Mesendoderm (in vitro differentiated cells): ENCODE measurements around the gene NNAT.

Experiments
- DNase-seq: peaks from one replicate; pipeline ENCODE4 v3.0.0; 2013
- H2AK5ac ChIP-seq: 2 replicates; pipeline ENCODE4 v1.6.1; 2013; ENCODE audit warnings: low read length, inconsistent platforms
- H2BK120ac ChIP-seq: 2 replicates; pipeline ENCODE4 v1.6.1; 2013; ENCODE audit warnings: low read depth, mild to moderate bottlenecking, low read length, moderate library complexity, mixed read lengths
- H2BK15ac ChIP-seq: replicated peaks from 2 replicates; pipeline ENCODE4 v1.6.1; 2013; ENCODE audit warnings: low read depth, mild to moderate bottlenecking, moderate library complexity
- H2BK5ac ChIP-seq: 2 replicates; pipeline ENCODE4 v1.6.1; 2013; ENCODE audit warnings: low read length, inconsistent platforms
- H3K18ac ChIP-seq: 2 replicates; pipeline ENCODE4 v1.6.1; 2013; ENCODE audit warnings: mild to moderate bottlenecking, low read length, mixed read lengths
- H3K23ac ChIP-seq: one replicate; pipeline ENCODE4 v1.6.1; 2013; ENCODE audit warnings: low read length
- H3K27ac ChIP-seq: 2 replicates; pipeline ENCODE4 v1.5.1; 2013; ENCODE audit warnings: low read depth, mild to moderate bottlenecking, inconsistent platforms, low read length, moderate library complexity
- H3K27me3 ChIP-seq: 2 replicates; pipeline ENCODE4 v1.6.1; 2013; ENCODE audit warnings: low read length, control low read depth, mild to moderate bottlenecking, inconsistent platforms; ENCODE audit not compliant: insufficient read depth, poor library complexity
- H3K36me3 ChIP-seq: 2 replicates; pipeline ENCODE4 v1.6.1; 2013; ENCODE audit warnings: low read length, inconsistent platforms; ENCODE audit not compliant: control insufficient read depth, insufficient read depth
- H3K4ac ChIP-seq: one replicate; pipeline ENCODE4 v1.6.1; 2013; ENCODE audit warnings: low read depth, mild to moderate bottlenecking, low read length, moderate library complexity
- H3K4me1 ChIP-seq: 2 replicates; pipeline ENCODE4 v1.6.1; 2013; ENCODE audit warnings: low read depth, low read length, inconsistent platforms; ENCODE audit not compliant: control insufficient read depth
- H3K4me2 ChIP-seq: 2 replicates; pipeline ENCODE4 v1.6.1; 2013; ENCODE audit warnings: low read length
- H3K4me3 ChIP-seq: 2 replicates; pipeline ENCODE4 v1.5.1; 2013; ENCODE audit warnings: mild to moderate bottlenecking, low read length
- H3K56ac ChIP-seq: one replicate; pipeline ENCODE4 v1.6.1; 2013; ENCODE audit warnings: low read length
- H3K79me1 ChIP-seq: 2 replicates; pipeline ENCODE4 v1.6.1; 2013; ENCODE audit warnings: low read length, inconsistent platforms
- H3K79me2 ChIP-seq: 2 replicates; pipeline ENCODE4 v1.6.1; 2013; ENCODE audit warnings: mild to moderate bottlenecking, low read length; ENCODE audit not compliant: control insufficient read depth, insufficient read depth
- H3K9ac ChIP-seq: 2 replicates; pipeline ENCODE4 v1.6.1; 2013; ENCODE audit warnings: low read length, inconsistent platforms
- H4K5ac ChIP-seq: one replicate; pipeline ENCODE4 v1.6.1; 2013; ENCODE audit warnings: low read length
- H4K8ac ChIP-seq: one replicate; pipeline ENCODE4 v1.6.1; 2013; ENCODE audit warnings: low read depth, mild to moderate bottlenecking, control low read depth, low read length, moderate library complexity
- WGBS: extraction: QIAGEN DNeasy Blood & Tissue Kit; methylation state at CpG from one replicate; pipeline ENCODE4 v1.1.7; 2013; ENCODE audit warnings: low lambda C conversion rate, missing lambda C conversion rate; ENCODE audit not compliant: insufficient coverage; ENCODE audit errors: extremely low coverage; 5-methylcytosine and 5-hydroxymethylcytosine counted together

Gene NNAT

GRCh38 chr20:37519508-37520418, 1.3 kb upstream of the NNAT start:
- H3K36me3 ChIP-seq: no peaks in the 10 kb centered on the region
- peak overlapping the region; percentile 54 for H3K56ac ChIP-seq
- no peak overlapping the region for H2BK15ac ChIP-seq
- H2AK5ac ChIP-seq: no peak overlapping the region
- peaks cover 71% of the 10 kb centered on the region for H3K79me2 ChIP-seq
- H3K27ac ChIP-seq: no peak overlapping the region
- no peak overlapping the region for H3K4me3 ChIP-seq
- H3K18ac ChIP-seq: no peak overlapping the region
- H3K23ac ChIP-seq: no peak overlapping the region
- peak overlapping the region; percentile 54 for H3K9ac ChIP-seq
- peak overlapping the region; percentile 44 for H4K5ac ChIP-seq
- H3K4me2 ChIP-seq: peak overlapping the region; percentile 45
- peak; percentile 61 for DNase-seq
- no CpG with 5 or more reads among the region's 39 CpGs for WGBS
- H3K79me1 ChIP-seq: peaks cover 48% of the 10 kb centered on the region
- no peak overlapping the region for H2BK5ac ChIP-seq
- H4K8ac ChIP-seq: no peak overlapping the region
- no peak overlapping the region for H2BK120ac ChIP-seq
- peaks cover 8% of the 10 kb centered on the region for H3K4me1 ChIP-seq
- H3K27me3 ChIP-seq: no peaks in the 10 kb centered on the region
- no peak overlapping the region for H3K4ac ChIP-seq

GRCh38 chr20:37520419-37520955, 563 bp upstream of the NNAT start:
- WGBS: no CpG with 5 or more reads among the region's 24 CpGs
- Histone ChIP-seq H3K79me1 (peaks cover 48% of the 10 kb centered on the region), H3K23ac (peak overlapping the region; percentile 6), H2BK15ac (no peak overlapping the region), H3K4me3 (no peak overlapping the region), H3K27ac (no peak overlapping the region), H3K27me3 (no peaks in the 10 kb centered on the region), H4K8ac (no peak overlapping the region), H3K9ac (peak overlapping the region; percentile 54), H3K56ac (peak overlapping the region; percentile 54), H3K18ac (no peak overlapping the region), H2BK120ac (no peak overlapping the region), H3K4me1 (peaks cover 12% of the 10 kb centered on the region), H2BK5ac (no peak overlapping the region), H2AK5ac (no peak overlapping the region), H4K5ac (no peak overlapping the region), H3K4me2 (peak overlapping the region; percentile 45), H3K79me2 (peaks cover 78% of the 10 kb centered on the region), H3K36me3 (no peaks in the 10 kb centered on the region), H3K4ac (no peak overlapping the region)
- DNase-seq: no peak

GRCh38 chr20:37522260-37523011, 1.4 kb downstream of the NNAT start:
- Histone ChIP-seq H3K4me2 (no peak overlapping the region), H2BK5ac (no peak overlapping the region), H3K79me2 (peaks cover 86% of the 10 kb centered on the region), H2AK5ac (no peak overlapping the region), H2BK15ac (no peak overlapping the region), H2BK120ac (no peak overlapping the region), H3K56ac (no peak overlapping the region), H3K36me3 (no peaks in the 10 kb centered on the region), H4K8ac (no peak overlapping the region), H3K4ac (no peak overlapping the region), H3K18ac (no peak overlapping the region), H3K79me1 (peaks cover 48% of the 10 kb centered on the region), H3K4me1 (peaks cover 16% of the 10 kb centered on the region), H3K9ac (no peak overlapping the region), H3K23ac (no peak overlapping the region), H3K27me3 (no peaks in the 10 kb centered on the region), H3K27ac (no peak overlapping the region), H4K5ac (no peak overlapping the region), H3K4me3 (no peak overlapping the region)
- no CpG with 5 or more reads among the region's 36 CpGs for WGBS
- peak; percentile 82 for DNase-seq

- H2BK120ac ChIP-seq: no peak overlapping the region
- no peak overlapping the region for H3K9ac ChIP-seq
- H3K18ac ChIP-seq: no peak overlapping the region
- H3K27ac ChIP-seq: no peak overlapping the region
- H3K36me3 ChIP-seq: no peaks in the 10 kb centered on the region
- peak overlapping the region; percentile 30 for H3K56ac ChIP-seq
- H3K79me1 ChIP-seq: peaks cover 44% of the 10 kb centered on the region
- H2AK5ac ChIP-seq: no peak overlapping the region
- H2BK5ac ChIP-seq: no peak overlapping the region
- no peak overlapping the region for H2BK15ac ChIP-seq
- no peak for DNase-seq
- H3K4ac ChIP-seq: no peak overlapping the region
- no peak overlapping the region for H3K4me2 ChIP-seq
- peaks cover 83% of the 10 kb centered on the region for H3K79me2 ChIP-seq
- WGBS: no CpG with 5 or more reads among the region's 13 CpGs
- no peak overlapping the region for H4K8ac ChIP-seq
- no peak overlapping the region for H4K5ac ChIP-seq
- H3K4me1 ChIP-seq: peaks cover 16% of the 10 kb centered on the region
- H3K27me3 ChIP-seq: no peaks in the 10 kb centered on the region
- H3K4me3 ChIP-seq: no peak overlapping the region
- no peak overlapping the region for H3K23ac ChIP-seq
Observed at GRCh38 chr20:37523012-37523391, 2.0 kb downstream of the NNAT start.

GRCh38 chr20:37523911-37524700, 3.1 kb downstream of the NNAT start:
- Histone ChIP-seq H3K79me1 (peaks cover 37% of the 10 kb centered on the region), H3K4me2 (no peak overlapping the region), H2BK5ac (no peak overlapping the region), H4K8ac (no peak overlapping the region), H2BK120ac (no peak overlapping the region), H3K9ac (no peak overlapping the region), H2BK15ac (no peak overlapping the region), H2AK5ac (no peak overlapping the region), H3K79me2 (peaks cover 73% of the 10 kb centered on the region), H3K27ac (no peak overlapping the region), H4K5ac (no peak overlapping the region), H3K18ac (no peak overlapping the region), H3K4me3 (no peak overlapping the region), H3K4me1 (peaks cover 16% of the 10 kb centered on the region), H3K27me3 (no peaks in the 10 kb centered on the region), H3K56ac (no peak overlapping the region), H3K36me3 (no peaks in the 10 kb centered on the region), H3K4ac (no peak overlapping the region), H3K23ac (no peak overlapping the region)
- no peak for DNase-seq
- WGBS: no CpG with 5 or more reads among the region's 10 CpGs
